NCI-H187 treated with DMSO at 0.1 percent for 48 hours (cell line): ENCODE results near the gene RPS10.

Experiments
- DNase-seq: peaks from one replicate; lab custom pipeline; 2025; lab: John Stamatoyannopoulos, UW

The RPS10 gene

DNA sequence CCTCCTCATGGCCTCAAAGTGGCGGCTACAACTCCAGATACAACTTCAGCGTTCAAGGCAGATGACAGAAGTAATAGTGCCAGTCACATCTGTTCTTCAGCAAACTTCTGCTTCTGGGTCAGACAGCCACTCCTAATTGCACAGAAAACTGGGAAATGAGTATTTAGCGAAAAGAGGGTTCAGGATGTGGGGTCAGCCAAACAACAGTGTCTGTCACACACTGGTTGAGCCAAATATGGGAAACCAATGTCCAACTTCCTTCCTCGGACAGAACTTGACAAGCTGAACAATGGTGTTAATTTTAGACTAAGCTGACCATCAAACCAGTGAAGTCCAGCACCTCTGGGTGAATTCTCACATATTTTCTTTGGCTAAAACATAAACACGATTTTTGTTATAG is 55.5 kb downstream of the RPS10 start:
- DNase-seq, result no peak

DNA sequence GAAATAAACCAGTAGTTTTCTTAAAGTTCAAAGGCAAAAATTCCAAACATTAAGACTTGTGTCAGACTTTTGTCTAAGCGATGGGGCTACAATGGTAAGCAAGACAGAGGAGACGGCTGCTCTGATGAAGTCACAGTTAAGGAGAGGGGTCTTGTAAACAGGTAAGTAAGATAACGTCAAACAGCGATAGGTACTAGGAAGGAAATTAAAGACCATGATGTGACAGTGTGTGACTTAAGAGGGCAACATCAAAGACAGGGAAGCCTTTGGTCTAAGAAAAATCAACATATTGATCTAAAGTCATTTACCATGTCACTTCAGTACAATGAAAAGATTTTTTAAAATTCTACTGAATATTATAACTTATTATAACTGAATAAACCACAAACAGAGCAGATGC is 56.5 kb downstream of the RPS10 start:
- DNase-seq, result no peak
